ENCODE data around the gene LRRK1.

Gene LRRK1

GRCh38 chr15:101025501-101025885 lies 106.3 kb downstream of the LRRK1 start:
- no peak for FAIRE-seq

- FAIRE-seq = no peak
Measured at GRCh38 chr15:101025896-101026631, 106.9 kb downstream of the LRRK1 start.

- no peak for FAIRE-seq
Measured at GRCh38 chr15:101026656-101027272, 107.6 kb downstream of the LRRK1 start.

- no peak for FAIRE-seq
Measured at GRCh38 chr15:101027273-101027901, 108.2 kb downstream of the LRRK1 start.

- no peak for FAIRE-seq
Measured at GRCh38 chr15:101027920-101028319, 108.8 kb downstream of the LRRK1 start.

GRCh38 chr15:101028321-101028720 lies 109.2 kb downstream of the LRRK1 start:
- no peak for FAIRE-seq

- no peak for FAIRE-seq
Measured at GRCh38 chr15:101028772-101029438, 109.7 kb downstream of the LRRK1 start.

- FAIRE-seq = no peak
Measured at GRCh38 chr15:101029971-101030661, 111.0 kb downstream of the LRRK1 start.

- FAIRE-seq = no peak
Measured at GRCh38 chr15:101031213-101031612, 112.1 kb downstream of the LRRK1 start.

- FAIRE-seq = no peak
Measured at GRCh38 chr15:101033801-101034200, 114.6 kb downstream of the LRRK1 start.

- no peak for FAIRE-seq
Measured at GRCh38 chr15:101035611-101036010, 116.5 kb downstream of the LRRK1 start.

- FAIRE-seq = no peak
Measured at GRCh38 chr15:101036189-101036588, 117.0 kb downstream of the LRRK1 start.

GRCh38 chr15:101037090-101037830 lies 118.1 kb downstream of the LRRK1 start:
- no peak for FAIRE-seq

GRCh38 chr15:101038327-101039003 lies 119.3 kb downstream of the LRRK1 start:
- no peak for FAIRE-seq

GRCh38 chr15:101039461-101039860 lies 120.3 kb downstream of the LRRK1 start:
- FAIRE-seq = no peak

- no peak for FAIRE-seq
Measured at GRCh38 chr15:101042320-101042719, 123.2 kb downstream of the LRRK1 start.

- no peak for FAIRE-seq
Measured at GRCh38 chr15:101043011-101043410, 123.9 kb downstream of the LRRK1 start.

- no peak for FAIRE-seq
Measured at GRCh38 chr15:101043911-101044624, 124.9 kb downstream of the LRRK1 start.

- no peak for FAIRE-seq
Measured at GRCh38 chr15:101044625-101045235, 125.6 kb downstream of the LRRK1 start.

GRCh38 chr15:101045236-101045646 lies 126.1 kb downstream of the LRRK1 start:
- FAIRE-seq = no peak

All from colon (tissue), 2 donors.